HG03135 (cell line): Measurements from ENCODE around the gene FSTL1.

Source experiments
- ATAC-seq: cut with Tn5 transposase; IDR thresholded peaks from one replicate; pipeline ENCODE4 v1.9.1; 2021; ENCODE audit warnings: mild to moderate bottlenecking, moderate library complexity; ENCODE audit not compliant: unreplicated experiment

Gene FSTL1

DNA sequence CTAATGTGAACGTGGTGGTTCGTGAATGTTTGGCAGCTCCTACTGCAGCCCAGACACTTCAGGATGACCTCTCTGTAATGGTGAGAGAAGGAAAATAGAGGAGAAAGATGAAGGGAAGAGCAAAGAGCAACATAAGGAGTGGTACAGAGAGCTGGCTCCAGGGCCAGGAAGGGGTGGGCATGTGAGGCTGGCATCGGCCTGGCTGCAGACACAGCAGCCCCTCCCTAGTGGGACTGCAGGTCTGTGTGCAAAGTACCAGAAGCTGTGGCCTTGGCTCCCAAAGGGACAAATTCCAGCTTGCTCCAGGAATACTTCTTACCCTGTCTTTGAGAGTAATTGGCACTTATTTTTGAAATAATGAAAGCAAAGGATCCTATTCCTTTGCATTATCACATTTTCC, 10.0 kb downstream of the FSTL1 start:
- ATAC-seq: no peak

DNA sequence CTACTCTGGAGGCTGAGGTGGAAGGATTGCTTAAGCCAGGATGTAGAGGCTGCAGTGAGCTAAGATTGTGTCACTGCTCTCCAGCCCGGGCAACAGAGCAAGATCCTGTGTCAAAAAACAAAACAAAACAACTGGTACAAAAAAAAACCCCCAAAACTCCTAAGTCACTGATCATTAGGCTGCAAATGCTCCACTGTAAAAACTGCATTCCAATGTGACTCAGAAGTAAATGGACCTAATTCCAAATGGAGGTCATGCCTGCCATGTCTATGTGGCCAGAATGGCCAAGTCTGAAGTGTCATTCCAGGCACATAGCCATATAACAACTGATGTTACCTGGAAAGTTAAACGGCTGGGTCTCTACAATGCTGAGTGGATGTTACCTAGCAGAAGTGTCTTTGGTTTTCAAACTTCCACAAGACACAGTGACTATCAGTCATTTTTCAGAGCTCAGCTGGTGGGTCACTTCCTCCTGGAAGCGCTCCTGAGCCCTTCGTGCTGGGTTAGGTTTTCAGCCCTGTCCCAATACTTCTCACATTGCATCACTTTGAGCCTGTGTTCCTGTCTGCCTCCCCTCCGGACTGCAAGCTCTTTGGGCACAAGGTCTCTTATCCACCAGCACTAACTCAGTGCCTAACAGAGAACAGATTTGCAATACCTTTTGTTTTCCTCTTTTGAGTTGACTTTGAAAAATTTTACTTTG, 10.6 kb downstream of the FSTL1 start:
- no peak for ATAC-seq

DNA sequence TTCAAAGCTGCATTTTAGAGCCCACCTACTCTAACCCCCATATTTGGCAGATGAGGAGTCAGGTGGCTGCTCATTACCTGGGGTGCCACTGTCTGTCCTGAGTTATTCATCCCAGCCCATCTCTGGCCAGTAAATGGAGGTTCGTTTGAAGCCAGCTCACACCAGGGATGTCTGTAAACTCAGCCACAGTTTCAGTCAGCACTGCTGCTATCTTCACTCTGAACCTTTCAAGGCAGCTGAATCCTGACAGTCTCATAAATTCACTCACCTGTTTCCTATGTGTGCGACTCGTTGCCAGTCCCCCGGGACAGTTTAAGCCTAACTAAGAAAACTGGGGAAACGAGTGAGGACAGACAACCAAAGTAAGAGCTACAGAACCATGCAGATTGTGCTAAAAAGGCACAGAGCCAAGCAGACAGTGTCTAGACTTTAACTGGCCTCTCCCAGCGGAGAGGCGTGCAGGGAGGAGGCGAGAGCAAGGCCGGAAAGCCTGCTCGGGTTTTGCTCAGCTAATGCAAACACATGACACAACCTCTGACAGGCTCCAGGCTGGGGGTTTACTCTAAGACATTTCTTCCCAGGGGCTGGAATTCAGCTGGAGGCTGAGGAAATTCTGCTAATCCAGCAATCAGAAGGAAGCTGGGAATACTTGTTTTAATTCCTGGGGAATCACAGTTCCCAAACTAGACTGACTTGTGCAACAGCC, 12.0 kb downstream of the FSTL1 start:
- no peak for ATAC-seq

DNA sequence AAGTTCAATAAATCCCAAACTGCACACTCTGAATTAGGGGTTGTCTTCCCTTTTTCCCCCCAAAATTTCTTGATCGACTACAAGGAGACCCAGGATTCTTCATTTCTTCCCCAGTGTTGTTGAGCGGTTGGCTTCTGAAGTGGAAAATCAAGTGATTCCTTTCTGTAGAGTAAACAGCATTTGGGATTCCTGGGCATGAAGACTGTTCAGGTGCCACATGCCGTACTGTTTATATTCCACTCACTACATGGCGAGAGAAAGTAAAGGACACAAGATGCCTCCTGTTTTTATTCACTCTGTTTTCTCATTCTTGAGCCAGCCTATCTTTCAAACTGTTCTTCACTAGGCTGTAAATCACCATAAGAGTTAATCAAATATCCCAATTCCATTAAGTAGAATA, 12.6 kb downstream of the FSTL1 start:
- no peak for ATAC-seq

DNA sequence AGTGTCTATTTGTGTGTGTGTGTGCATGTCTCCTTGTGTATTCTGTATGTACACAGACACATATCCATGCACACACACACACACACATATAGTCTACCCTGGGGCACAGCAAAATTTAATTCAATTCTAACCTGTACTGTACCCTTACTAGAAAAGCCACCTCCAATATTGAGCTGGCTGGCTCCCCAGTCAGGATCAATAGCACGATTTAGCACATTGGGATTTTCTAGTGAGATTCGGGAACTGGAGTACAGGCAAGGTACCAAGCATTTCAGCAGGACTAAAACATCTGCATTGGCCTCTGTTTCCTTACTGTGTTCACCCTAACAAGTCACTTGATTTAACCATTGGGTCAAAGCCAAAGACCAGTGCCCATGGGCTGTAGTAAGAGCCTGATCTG, 13.2 kb downstream of the FSTL1 start:
- no peak for ATAC-seq

DNA sequence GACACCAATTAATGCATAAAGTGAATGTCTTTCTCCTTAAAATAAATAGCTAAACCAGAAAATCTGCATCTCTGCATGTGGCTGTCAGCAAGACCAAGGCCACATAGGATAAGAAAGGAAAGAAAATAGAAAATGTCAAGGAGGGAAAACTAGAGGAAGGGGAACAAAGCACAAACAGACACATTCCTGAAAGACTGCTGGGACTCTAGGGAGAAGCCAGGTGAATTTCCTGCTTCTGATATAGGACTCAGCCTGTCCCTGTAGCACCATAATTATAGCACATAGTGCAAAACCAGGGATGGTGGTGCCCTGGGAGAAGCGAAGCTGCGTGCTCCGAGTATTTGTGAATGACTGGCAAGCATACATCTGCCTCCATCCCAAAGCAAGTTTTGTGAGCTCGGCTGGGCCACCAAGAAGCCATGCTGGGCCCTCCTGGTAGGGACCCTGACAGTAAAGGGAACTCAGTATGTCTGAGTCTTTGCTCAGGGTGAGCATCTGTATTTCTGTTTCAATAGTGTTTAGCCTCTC, 14.2 kb downstream of the FSTL1 start:
- no peak for ATAC-seq

DNA sequence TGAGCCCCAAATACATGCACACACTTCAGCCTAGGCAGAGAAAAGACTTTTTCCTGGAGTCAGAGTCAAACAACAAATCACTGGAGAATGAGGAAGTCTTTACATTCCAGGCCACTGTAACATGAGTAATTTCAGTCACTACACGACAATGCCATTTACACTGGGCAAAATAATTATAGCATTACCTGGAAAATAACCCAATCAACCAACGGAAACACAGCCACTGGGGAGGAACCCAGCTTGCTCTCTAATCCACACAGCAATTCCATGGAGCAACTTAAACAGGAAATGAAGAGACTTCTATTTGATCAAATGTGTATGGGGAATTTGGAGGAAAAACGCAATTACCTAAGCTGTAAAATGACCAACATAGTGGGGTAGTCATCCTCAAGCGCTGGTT, 15.2 kb downstream of the FSTL1 start:
- ATAC-seq: no peak

DNA sequence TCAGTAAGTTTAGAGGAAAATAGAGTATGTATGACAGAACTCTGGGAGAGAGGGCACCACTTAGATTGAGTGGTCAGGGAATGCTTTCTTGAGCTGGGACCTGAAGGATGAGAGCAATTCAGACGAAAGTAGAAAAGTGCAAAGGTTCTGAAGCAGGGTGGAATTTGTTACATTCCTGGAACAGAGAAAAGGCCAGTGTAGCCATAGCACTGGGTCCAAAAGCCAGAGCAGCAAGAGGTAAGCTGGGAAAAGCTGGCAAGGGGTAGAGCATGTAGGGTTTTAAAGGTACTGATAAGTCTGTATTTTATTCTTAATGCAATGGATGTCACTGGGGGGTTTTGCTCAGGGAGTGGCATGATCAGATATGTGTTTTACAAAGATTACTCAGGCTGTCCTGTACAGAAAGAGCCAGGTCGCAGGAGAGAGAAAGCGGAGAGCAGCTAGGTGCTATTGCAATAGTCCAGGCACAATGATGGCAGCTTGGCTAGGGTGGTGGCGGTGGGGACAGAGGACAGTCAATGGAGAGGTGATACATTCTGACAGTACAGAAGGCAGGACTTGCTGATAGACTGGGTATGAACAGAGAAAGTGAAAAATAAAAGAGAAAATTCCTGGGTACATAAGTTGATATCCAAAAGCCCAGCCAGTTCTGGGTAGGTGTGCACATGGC, 17.0 kb downstream of the FSTL1 start:
- no peak for ATAC-seq

DNA sequence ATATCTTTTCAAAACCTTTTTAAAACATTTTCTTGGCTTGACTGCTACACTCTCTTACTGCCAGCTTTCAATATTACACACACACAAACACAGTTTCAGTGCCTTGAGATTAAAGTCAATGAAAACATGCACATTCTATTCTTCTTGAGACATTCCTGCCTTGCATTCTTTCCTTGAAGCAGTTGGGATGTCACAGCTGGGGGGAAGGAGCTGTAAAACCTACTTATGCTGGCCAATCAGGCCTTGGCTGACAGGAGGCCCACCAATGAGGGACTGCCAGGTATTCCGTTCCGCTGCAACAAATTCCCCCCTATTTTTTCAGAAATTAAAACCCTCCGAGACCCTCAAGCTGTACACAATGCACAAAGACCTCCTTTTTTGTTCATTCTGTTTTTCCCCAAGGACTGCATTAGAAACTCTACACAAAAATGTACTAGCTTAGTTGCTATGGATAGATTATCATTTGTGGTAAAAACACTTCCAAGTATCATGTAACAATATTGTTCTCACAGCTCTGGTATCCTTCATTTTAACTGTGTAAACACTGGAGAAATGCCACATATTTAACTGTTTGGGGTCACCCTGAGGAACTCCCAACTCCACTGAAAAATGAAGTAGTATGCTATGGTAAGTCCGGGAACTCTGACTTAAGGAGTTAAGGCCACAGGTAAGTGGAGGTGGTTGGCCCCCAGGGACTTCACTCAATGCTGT, 18.5 kb downstream of the FSTL1 start:
- ATAC-seq: no peak

DNA sequence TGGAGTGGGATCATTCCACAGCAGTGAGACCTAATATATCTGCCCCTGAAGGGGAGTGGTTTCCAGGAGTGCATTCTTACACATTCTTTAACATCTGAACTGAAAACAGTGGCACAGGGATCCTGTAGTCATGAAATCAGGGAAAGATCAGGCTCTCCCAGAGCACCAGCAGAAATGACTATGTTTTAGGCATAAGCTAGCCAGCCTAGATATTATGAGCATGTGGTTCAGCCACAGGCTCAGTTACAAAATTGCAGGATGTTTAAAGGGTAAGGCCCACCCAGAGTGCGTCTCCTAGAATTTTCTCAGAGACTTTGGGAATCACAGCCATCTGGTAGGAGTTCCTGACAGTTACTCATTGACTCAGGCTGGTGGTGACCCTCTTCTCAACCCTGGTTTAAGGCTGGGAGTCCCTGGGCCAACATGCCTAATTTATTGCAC, 20.9 kb downstream of the FSTL1 start:
- ATAC-seq: no peak

DNA sequence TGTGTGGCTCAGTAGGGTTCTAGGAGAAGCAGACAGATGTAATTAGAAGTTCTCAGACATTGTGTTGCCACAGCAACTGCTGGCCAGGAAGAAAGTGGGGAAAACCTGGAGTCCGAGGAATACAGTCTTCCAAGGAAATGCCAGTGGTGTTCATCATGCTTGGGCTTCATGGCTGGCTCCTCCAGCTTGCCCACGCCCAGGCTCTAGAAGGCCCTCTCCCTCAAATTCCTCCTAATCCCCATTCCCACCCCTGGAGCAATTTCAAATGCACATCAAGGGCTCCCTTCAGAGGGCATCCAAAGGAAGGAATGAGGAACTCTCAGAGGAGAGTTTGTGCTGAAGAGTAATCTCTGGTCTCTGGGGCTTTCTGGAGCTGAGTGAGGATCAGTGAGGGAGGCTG, 21.9 kb downstream of the FSTL1 start:
- ATAC-seq: no peak

DNA sequence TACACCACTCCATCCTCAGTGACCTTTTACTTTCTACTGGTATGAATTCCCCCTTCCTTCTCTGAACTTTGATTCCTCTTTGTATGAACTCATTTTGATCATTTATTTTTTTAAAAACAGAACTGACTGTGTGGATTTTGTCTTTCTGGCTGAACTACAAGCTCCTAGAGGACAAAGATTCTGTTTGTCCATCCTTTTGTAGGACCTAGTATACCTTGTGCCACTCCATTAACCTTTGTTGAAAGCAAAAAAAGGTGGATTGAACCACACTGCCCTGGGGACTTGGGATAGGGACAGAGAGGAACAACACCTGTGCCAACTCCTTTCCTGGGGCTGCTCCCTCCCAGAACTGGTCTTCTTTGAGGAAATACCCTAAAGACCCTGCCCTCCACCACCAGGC, 23.6 kb downstream of the FSTL1 start:
- no peak for ATAC-seq

DNA sequence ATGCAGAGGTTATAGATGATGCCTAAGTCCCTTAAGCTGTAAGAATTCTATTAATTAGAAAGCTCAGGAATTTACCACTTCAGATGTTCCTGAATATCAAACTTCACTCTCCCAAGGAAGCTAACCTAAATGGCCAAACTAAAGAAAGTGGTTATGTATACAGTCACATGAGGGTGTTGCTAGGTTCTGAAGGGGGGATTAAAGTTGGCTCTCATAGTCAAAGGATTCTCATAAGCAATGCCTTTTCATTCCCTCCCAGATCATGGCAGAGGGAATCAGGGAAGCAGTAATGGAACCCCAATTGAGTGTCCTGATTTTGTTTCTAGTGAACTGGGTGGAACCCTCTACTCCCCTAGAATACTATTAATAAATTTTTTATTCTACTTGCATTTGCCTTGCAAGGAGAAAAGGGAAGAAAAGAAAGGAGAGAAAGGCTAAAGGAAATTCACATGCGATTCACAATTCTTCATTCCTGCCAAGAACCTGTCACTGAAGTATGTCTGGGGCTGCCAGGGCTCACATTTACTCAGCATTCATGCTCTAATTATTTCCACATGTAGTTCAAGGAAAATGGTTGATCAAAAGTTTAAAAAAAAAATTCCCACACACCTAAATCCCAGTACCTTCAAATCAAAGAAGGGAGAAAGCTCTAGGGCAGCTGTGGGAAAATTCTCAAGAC, 25.1 kb downstream of the FSTL1 start:
- ATAC-seq: no peak

DNA sequence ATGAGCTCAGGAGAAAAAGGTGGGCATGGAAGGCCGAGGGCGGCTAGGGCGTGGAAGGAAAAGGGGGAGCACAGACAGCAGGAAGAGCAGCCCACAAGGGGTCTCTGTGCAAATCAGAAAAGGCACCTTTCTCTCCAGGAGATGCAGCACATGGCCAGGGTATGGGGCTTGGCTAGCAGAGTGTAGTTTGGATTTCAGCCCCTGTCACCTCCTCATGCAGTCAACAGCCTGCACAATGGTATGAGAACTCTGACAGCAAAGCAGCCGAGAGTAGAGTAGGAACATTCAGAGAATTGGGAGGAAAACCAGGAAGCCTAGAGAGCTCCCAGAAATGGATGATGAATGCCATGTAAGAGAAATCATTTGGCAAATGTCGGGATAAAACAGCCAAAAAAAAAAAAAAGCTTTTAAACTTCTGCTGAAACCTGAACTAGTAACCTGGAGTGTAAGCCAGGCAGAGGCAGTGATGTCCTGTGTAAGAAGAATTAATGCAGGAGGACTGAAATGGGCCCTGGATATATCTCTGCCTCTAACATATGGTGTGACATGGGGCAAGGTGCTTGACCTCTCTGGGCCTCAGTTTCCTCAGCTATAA, 25.7 kb downstream of the FSTL1 start:
- no peak for ATAC-seq

DNA sequence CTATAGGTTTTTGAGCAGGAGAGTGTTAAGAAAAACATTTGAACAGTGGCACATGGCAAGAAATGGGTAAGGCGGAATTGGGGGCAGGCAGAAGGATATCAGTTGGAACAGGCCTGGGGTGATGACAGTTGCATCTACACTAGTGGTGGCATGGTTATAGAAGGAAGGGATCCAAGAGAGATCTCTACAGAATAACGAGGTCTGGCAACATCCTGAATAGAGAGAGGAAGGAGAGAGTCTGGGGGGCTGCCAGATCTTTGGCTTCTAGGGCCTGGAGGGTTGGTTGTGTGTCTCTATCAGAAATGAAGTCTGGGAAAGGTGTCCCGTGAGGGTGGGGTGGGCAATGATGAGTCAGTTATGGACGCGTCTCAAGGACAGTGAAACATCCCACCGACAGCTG, 26.3 kb downstream of the FSTL1 start:
- ATAC-seq: no peak

DNA sequence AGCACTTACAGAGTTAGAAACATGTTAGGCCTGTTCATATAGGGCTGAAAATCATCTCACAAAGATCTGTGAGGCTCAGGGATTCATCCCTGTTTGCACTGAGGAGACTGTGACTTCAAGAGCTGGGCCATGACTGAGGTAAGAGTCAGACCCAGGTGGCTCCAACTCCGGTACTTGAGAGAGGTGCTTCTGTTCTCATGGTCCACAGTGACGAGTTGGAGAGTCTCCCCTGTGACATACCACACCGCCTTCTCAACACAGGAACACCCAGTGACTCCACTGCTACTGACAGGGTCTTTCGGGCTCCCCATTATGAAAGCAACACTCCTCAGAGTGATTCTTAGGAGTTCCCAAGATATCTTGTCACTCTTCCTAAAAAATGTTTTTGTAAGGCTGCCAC, 27.4 kb downstream of the FSTL1 start:
- no peak for ATAC-seq

DNA sequence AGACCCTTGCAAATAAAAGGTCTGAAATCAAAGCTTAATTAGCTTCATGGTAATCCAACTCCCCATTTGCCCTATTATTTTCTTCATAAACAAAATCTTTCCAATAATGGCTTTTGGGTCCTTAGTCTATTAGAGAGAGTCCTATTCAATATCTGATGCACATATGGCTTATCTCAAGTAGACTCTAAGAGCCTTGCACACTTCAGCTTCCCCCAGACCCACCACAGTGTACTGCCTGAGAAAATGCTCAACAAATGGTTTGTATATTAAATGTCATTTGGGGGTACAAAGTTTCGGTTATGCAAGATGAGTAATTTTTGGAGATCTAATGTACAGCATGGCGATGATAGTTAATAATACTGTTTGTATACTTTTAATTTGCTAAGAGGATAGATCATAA, 28.9 kb downstream of the FSTL1 start:
- ATAC-seq: no peak

DNA sequence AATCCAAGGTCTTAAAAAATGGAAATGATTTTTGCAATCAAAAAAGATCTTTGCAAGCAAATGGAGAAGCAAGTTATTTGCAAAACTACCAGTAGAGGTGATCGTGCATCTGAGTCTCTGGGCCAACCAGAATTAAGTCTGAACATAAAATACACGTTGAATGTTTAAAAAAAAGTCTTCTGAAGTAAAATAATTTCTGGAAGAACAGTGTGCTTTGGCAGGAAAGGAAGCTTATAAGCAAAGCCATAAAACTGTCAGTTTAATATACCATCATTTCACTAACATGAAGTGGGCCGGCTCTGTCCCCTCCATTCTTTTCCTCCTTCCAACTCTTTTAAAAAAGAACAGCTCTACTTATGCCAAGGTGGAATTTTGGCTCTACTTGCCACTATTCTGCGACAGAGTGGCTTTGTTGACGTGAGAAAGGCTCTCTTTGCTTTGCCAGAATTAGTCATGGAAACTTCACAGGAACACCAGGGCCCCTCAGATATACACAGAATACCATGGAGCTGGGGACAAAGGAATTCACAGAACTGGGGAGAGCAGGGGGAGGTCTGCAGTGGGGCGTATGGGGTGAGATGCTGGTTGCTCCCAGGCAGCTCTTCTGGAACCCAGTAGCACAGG, 29.8 kb downstream of the FSTL1 start:
- ATAC-seq: no peak

DNA sequence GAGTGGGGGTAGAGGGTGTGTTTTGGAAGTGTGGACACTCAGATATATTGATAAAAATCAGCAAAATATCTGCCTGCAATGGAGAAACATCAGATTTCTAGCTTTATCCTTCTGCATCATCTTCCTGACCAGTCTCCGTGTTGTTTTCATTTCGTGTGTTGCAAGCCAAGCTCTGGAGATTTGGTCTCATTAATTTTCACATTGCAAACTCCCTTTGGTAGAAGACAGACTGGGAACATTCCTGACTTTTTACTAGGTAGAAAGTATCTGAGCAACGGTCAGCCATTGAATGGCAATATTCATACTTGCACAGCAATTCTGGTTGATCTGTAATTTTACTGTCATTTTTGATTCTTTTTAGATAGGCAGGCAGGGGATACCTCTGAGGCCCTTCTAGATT, 30.4 kb downstream of the FSTL1 start:
- no peak for ATAC-seq

DNA sequence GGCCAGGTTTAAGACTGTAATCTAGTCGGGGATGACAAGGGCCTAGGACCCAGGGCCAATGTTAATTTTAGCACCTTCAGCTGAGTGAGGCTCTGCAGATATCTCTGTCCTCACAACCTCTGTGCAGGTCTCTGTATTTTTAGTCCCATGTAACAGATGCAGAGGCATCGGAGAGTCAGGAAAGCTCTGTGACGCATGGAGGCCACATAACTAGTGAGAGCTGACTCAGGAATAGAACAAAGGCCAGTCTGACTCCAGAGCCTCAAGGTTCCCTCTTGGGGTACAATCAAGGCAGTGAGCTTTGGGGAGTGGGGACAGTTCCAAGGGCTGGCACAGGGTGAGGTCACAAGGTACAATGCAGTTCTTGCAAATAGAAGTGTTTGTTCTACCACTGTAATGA, 31.0 kb downstream of the FSTL1 start:
- ATAC-seq: no peak
